Skeletal muscle tissue (tissue), 4 donors: Measurements from ENCODE around the gene CEP85. TPM values are rescaled to one million over a fixed set of nuclear protein-coding genes. Genes with fewer than 3 reads are reported as not detected.

Experiments used
- H3K27ac ChIP-seq: one replicate; pipeline ENCODE4 v1.7.0; 2013; ENCODE audit warnings: mild to moderate bottlenecking, low read depth, low read length, inconsistent platforms
- H3K27me3 ChIP-seq, 3 donors: one replicate each; pipeline ENCODE4 v1.7.0; 2013; ENCODE audit warnings: low read length in 3 of 3; ENCODE audit not compliant: control insufficient read depth in 3 of 3, insufficient read depth in 3 of 3
- H3K36me3 ChIP-seq, 3 donors: one replicate each; pipeline ENCODE4 v1.7.0; 2013; ENCODE audit warnings: low read length in 3 of 3; ENCODE audit not compliant: control insufficient read depth in 3 of 3, insufficient read depth in 3 of 3
- H3K4me1 ChIP-seq, 3 donors: one replicate each; pipeline ENCODE4 v1.7.0; 2013; ENCODE audit warnings: low read length in 3 of 3, mild to moderate bottlenecking in 3 of 3; ENCODE audit not compliant: control insufficient read depth in 3 of 3, insufficient read depth in 3 of 3
- H3K4me3 ChIP-seq, 3 donors: one replicate each; pipeline ENCODE4 v1.7.0; 2013; ENCODE audit warnings: low read length in 3 of 3
- H3K9ac ChIP-seq, 3 donors: one replicate each; pipeline ENCODE4 v1.7.0; 2013; ENCODE audit warnings: low read length in 3 of 3, mild to moderate bottlenecking in 3 of 3, moderate library complexity in 2 of 3, low read depth in 1 of 3
- H3K9me3 ChIP-seq, 3 donors: one replicate each; pipeline ENCODE4 v1.7.0; 2013; ENCODE audit warnings: low read length in 3 of 3; ENCODE audit not compliant: control insufficient read depth in 3 of 3
- total RNA-seq: library from RNA; depleted of rRNA; stranded (reverse); fragments of >200 nt; gene quantifications from one replicate; pipeline ENCODE4 v1.2.3, GENCODE V29; 2014
- donor health status: Osteomylitis.

CEP85 gene
- 25.1 TPM for total RNA-seq

- Histone ChIP-seq H3K36me3 (peaks cover 0 to 2% (median 0%) of the 10 kb centered on the region in 3 donors), H3K4me1 (peaks cover 6 to 25% (median 21%) of the 10 kb centered on the region in 3 donors), H3K27me3 (no peaks in the 10 kb centered on the region), H3K9me3 (no peaks in the 10 kb centered on the region), H3K4me3 (peak within 1 kb of the TSS; percentile 94 to 100 (median 99)), H3K27ac (peak within 1 kb of the TSS; percentile 95), H3K9ac (peak within 1 kb of the TSS; percentile 96 to 99 (median 99))
These were observed at the start of gene CEP85 for GRCh38 chr1:26233903-26234643. TSS of gene CEP85 (plus strand) at chr1:26234200. CDS start at chr1:26239784, 5,584 bp downstream.

- Histone ChIP-seq H3K9me3 (no peaks in the 10 kb centered on the region), H3K36me3 (peaks cover 31 to 34% (median 33%) of the 10 kb centered on the region in 3 donors), H3K27ac (no peak overlapping the region), H3K9ac (no peak overlapping the region), H3K4me1 (peaks cover 14 to 36% (median 30%) of the 10 kb centered on the region in 3 donors), H3K4me3 (no peak overlapping the region), H3K27me3 (no peaks in the 10 kb centered on the region)
These were observed 49.1 kb upstream of the CEP85 start for GRCh38 chr1:26184883-26185282.

GRCh38 chr1:26187882-26188281 is 46.1 kb upstream of the CEP85 start:
- H3K4me3 ChIP-seq: no peak overlapping the region
- no peaks in the 10 kb centered on the region for H3K27me3 ChIP-seq
- no peak overlapping the region for H3K9ac ChIP-seq
- no peak overlapping the region for H3K27ac ChIP-seq
- peaks cover 7 to 16% (median 8%) of the 10 kb centered on the region in 3 donors for H3K4me1 ChIP-seq
- H3K9me3 ChIP-seq: no peaks in the 10 kb centered on the region
- H3K36me3 ChIP-seq: peaks cover 31 to 34% (median 33%) of the 10 kb centered on the region in 3 donors

GRCh38 chr1:26188477-26188876 is 45.5 kb upstream of the CEP85 start:
- no peak overlapping the region for H3K27ac ChIP-seq
- H3K9me3 ChIP-seq: no peaks in the 10 kb centered on the region
- H3K9ac ChIP-seq: no peak overlapping the region
- no peaks in the 10 kb centered on the region for H3K27me3 ChIP-seq
- H3K4me1 ChIP-seq: peaks cover 1 to 10% (median 2%) of the 10 kb centered on the region in 3 donors
- H3K36me3 ChIP-seq: peaks cover 28 to 31% (median 29%) of the 10 kb centered on the region in 3 donors
- H3K4me3 ChIP-seq: no peak overlapping the region

GRCh38 chr1:26189331-26189730 is 44.7 kb upstream of the CEP85 start:
- H3K36me3 ChIP-seq: peaks cover 28 to 31% (median 29%) of the 10 kb centered on the region in 3 donors

GRCh38 chr1:26189751-26190275 is 44.2 kb upstream of the CEP85 start:
- no peak overlapping the region for H3K4me3 ChIP-seq
- H3K9ac ChIP-seq: no peak overlapping the region
- peaks cover 28 to 29% (median 29%) of the 10 kb centered on the region in 3 donors for H3K36me3 ChIP-seq
- H3K9me3 ChIP-seq: no peaks in the 10 kb centered on the region
- H3K27me3 ChIP-seq: no peaks in the 10 kb centered on the region
- H3K27ac ChIP-seq: no peak overlapping the region
- H3K4me1 ChIP-seq: peaks cover 0 to 4% (median 2%) of the 10 kb centered on the region in 3 donors

More at GRCh38 chr1:26189331-26189730, 44.7 kb upstream of the CEP85 start:
- Histone ChIP-seq H3K27me3 (no peaks in the 10 kb centered on the region), H3K9me3 (no peaks in the 10 kb centered on the region), H3K4me3 (no peak overlapping the region), H3K4me1 (peaks cover 0 to 4% (median 2%) of the 10 kb centered on the region in 3 donors), H3K9ac (no peak overlapping the region), H3K27ac (no peak overlapping the region)

- no peak within 1 kb of the TSS for H3K4me3 ChIP-seq
- peaks cover 28 to 29% (median 29%) of the 10 kb centered on the region in 3 donors for H3K36me3 ChIP-seq
- no peak within 1 kb of the TSS for H3K9ac ChIP-seq
- H3K4me1 ChIP-seq: peaks cover 0 to 4% (median 2%) of the 10 kb centered on the region in 3 donors
- H3K9me3 ChIP-seq: no peaks in the 10 kb centered on the region
- no peak within 1 kb of the TSS for H3K27ac ChIP-seq
- H3K27me3 ChIP-seq: no peaks in the 10 kb centered on the region
These were observed 43.5 kb upstream of the CEP85 start, which contains the start of gene CATSPER4 for GRCh38 chr1:26190373-26190987. TSS of gene CATSPER4 (plus strand) at chr1:26190602. CDS start at chr1:26190628, 26 bp downstream.

- peaks cover 0 to 2% (median 0%) of the 10 kb centered on the region in 3 donors for H3K4me1 ChIP-seq
- no peak overlapping the region for H3K4me3 ChIP-seq
- H3K27me3 ChIP-seq: no peaks in the 10 kb centered on the region
- H3K27ac ChIP-seq: no peak overlapping the region
- H3K36me3 ChIP-seq: peaks cover 21 to 24% (median 23%) of the 10 kb centered on the region in 3 donors
- no peaks in the 10 kb centered on the region for H3K9me3 ChIP-seq
- no peak overlapping the region for H3K9ac ChIP-seq
These were observed 42.3 kb upstream of the CEP85 start for GRCh38 chr1:26191739-26192138.

GRCh38 chr1:26195805-26196204 is 38.2 kb upstream of the CEP85 start:
- Histone ChIP-seq H3K4me3 (no peak overlapping the region), H3K27me3 (no peaks in the 10 kb centered on the region), H3K4me1 (no peaks in the 10 kb centered on the region)

More at GRCh38 chr1:26195805-26196204, 38.2 kb upstream of the CEP85 start:
- H3K9ac ChIP-seq: no peak overlapping the region
- H3K9me3 ChIP-seq: no peaks in the 10 kb centered on the region
- no peaks in the 10 kb centered on the region for H3K36me3 ChIP-seq
- no peak overlapping the region for H3K27ac ChIP-seq
